ENCODE results near the gene MYO1D.
"Not testable (repeated sequence)": the region's sequence is repeated elsewhere in the genome, so short reads cannot be mapped to it uniquely, and the experiment has no call there.

The MYO1D gene

GRCh38 chr17:32854207-32854606 lies 22.7 kb downstream of the MYO1D start:
- DNase-seq: no peak

- DNase-seq: no peak
Measured at GRCh38 chr17:32852811-32853210, 24.1 kb downstream of the MYO1D start.

GRCh38 chr17:32849879-32850278 lies 27.0 kb downstream of the MYO1D start:
- no peak for DNase-seq

- no peak for DNase-seq
Measured at GRCh38 chr17:32847977-32848376, 28.9 kb downstream of the MYO1D start.

- no peak for DNase-seq
Measured at GRCh38 chr17:32846143-32846542, 30.8 kb downstream of the MYO1D start.

GRCh38 chr17:32840241-32840640 lies 36.7 kb downstream of the MYO1D start:
- DNase-seq: no peak

GRCh38 chr17:32836527-32836926 lies 40.4 kb downstream of the MYO1D start:
- DNase-seq: no peak

- no peak for DNase-seq
Measured at GRCh38 chr17:32835291-32835761, 41.6 kb downstream of the MYO1D start.

- DNase-seq: no peak
Measured at GRCh38 chr17:32834104-32834503, 42.8 kb downstream of the MYO1D start.

GRCh38 chr17:32833526-32833925 lies 43.4 kb downstream of the MYO1D start:
- DNase-seq: no peak

GRCh38 chr17:32833076-32833475 lies 43.8 kb downstream of the MYO1D start:
- no peak for DNase-seq

GRCh38 chr17:32831627-32832243 lies 45.2 kb downstream of the MYO1D start:
- DNase-seq: no peak

- no peak for DNase-seq
Measured at GRCh38 chr17:32831223-32831622, 45.7 kb downstream of the MYO1D start.

- no peak for DNase-seq
Measured at GRCh38 chr17:32828822-32829221, 48.1 kb downstream of the MYO1D start.

- no peak for DNase-seq
Measured at GRCh38 chr17:32827227-32827626, 49.7 kb downstream of the MYO1D start.

- DNase-seq: no peak
Measured at GRCh38 chr17:32826076-32826475, 50.8 kb downstream of the MYO1D start.

- DNase-seq: no peak
Measured at GRCh38 chr17:32824334-32824733, 52.6 kb downstream of the MYO1D start.

- DNase-seq: no peak
Measured at GRCh38 chr17:32822996-32823395, 53.9 kb downstream of the MYO1D start.

- not testable (repeated sequence) for DNase-seq
Measured at GRCh38 chr17:32821987-32822934, 54.7 kb downstream of the MYO1D start.

- no peak for DNase-seq
Measured at GRCh38 chr17:32820440-32820839, 56.5 kb downstream of the MYO1D start.

- no peak for DNase-seq
Measured at GRCh38 chr17:32819787-32820186, 57.1 kb downstream of the MYO1D start.

GRCh38 chr17:32819035-32819434 lies 57.9 kb downstream of the MYO1D start:
- no peak for DNase-seq

GRCh38 chr17:32815460-32815859 lies 61.5 kb downstream of the MYO1D start:
- DNase-seq: no peak

- no peak for DNase-seq
Measured at GRCh38 chr17:32814836-32815235, 62.1 kb downstream of the MYO1D start.
